Fibroblast of pulmonary artery (primary cell): ENCODE results near the gene IRF2BPL.

ENCODE experiments used
- DNase-seq: peaks from one replicate; pipeline ENCODE4 v3.0.0-alpha.2; 2010; ENCODE audit warnings: low read depth
- H3K4me3 ChIP-seq: replicated peaks from 2 replicates; pipeline ENCODE4 v1.5.1; 2011; ENCODE audit warnings: low read depth, mild to moderate bottlenecking, control low read depth, low read length, moderate library complexity
- TF ChIP-seq, protein P1 (sequence below): IDR thresholded peaks from 2 replicates; pipeline ENCODE4 v1.5.1; 2011; ENCODE audit warnings: mild to moderate bottlenecking, control low read depth, low read length, inconsistent platforms; ENCODE audit errors: missing control alignments

Gene IRF2BPL

DNA sequence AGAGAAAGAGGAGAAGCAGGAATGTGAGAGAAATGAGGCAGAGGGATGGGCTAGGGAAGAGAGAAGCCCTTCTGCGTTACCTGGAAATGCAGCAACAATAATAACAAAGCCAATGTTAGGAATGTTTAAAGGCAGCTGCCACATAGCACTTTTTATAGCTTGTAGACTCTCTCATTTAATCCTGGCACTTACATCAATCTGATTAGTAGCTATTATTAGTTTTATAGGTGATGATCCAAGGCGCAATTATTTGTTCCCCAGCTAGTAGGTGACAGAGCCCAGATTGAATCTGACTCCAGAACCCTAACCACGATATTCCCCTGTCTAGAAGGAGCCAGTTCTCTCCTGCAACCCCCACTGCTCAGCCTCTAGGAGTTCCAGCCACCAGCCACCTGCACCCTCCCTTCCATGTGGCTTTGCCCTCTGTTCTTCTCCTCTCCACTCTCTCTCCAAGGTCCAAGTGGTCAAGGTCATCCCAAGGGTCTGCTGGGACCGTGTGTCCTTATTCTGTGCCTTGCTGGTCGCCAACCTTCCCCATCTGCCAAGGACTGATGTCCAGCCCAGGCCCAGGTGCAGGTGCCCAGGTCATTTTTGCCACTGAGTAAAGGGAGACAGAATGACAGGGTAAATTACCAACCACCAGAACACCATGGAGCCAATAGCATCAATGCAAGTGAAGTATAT is 40.2 kb upstream of the IRF2BPL start:
- TF ChIP-seq, protein P1, sequence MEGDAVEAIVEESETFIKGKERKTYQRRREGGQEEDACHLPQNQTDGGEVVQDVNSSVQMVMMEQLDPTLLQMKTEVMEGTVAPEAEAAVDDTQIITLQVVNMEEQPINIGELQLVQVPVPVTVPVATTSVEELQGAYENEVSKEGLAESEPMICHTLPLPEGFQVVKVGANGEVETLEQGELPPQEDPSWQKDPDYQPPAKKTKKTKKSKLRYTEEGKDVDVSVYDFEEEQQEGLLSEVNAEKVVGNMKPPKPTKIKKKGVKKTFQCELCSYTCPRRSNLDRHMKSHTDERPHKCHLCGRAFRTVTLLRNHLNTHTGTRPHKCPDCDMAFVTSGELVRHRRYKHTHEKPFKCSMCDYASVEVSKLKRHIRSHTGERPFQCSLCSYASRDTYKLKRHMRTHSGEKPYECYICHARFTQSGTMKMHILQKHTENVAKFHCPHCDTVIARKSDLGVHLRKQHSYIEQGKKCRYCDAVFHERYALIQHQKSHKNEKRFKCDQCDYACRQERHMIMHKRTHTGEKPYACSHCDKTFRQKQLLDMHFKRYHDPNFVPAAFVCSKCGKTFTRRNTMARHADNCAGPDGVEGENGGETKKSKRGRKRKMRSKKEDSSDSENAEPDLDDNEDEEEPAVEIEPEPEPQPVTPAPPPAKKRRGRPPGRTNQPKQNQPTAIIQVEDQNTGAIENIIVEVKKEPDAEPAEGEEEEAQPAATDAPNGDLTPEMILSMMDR: no peak
- no peak for DNase-seq
- H3K4me3 ChIP-seq: no peak overlapping the region

DNA sequence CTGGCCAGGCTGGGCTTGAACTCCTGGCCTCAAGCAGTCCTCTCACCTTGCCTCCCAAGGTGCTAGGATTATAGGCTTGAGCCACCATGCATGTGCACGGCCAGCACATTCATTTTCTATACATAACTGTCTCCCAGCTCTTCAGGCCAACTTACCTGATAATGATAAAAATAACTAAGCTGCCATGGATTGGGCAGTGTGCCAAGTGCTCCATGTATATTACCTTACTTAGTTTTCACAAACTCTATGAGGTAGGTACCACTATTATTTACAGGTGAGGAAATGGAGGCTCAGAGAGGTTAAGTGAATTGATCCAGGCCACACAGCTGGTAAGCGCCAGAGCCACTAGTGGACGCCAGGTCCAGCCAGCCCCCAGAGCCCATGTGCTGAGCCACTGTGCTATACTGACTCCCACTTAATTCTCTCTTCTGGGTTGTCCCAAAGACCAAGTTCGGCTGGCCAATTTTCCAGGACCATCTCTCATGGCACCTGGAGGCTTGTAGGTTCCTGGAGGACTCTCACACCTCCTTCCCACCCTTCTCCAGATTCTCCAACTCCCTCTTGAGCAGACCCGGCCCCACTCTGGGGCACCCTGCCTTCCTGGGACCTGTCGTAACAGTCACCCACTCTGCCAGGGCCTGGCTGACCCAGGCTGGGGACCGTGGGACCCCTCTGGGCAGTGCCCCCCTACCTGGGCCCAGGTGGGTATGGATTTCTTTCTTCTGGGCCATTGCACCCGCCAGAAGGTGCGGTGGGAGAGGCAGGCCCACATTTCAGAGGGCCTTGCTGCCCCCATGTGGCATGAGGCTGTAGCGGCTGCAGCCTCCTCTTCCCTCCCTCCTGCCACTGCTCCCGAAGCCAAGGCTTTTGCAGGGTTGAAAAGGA is 39.4 kb upstream of the IRF2BPL start:
- TF ChIP-seq, protein P1: peak; percentile 94
- DNase-seq: peak; percentile 74
- no peak overlapping the region for H3K4me3 ChIP-seq

DNA sequence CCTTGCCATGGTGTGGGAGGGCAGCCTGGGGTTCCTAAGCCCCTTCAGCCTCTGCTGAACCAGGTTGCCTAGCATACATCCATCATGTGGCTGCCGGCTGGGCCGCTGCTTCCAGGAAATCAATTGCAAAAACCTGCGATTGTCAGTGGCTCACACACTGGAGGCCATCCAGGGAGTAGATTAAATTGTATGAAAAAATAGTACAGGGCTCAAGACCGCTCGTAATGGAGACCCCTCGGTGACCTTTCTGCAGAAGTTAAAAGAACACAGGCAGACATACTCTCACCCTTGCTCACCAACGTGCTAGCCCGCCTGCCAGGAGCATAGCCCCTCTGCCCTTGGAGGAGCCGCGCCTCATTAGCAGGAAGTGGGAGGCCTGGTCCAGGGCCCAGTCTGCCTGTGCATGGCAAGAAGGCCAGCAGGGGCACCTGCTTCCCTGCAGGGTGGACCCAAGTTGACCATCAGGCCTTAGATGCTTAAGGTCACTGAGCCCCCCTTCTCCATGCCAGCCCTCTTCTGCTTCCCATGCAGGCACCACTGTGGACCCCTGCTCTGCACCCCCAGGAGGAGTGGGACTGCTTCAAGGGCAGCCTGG is 38.2 kb upstream of the IRF2BPL start:
- peak; percentile 55 for DNase-seq
- H3K4me3 ChIP-seq: no peak overlapping the region
- TF ChIP-seq, protein P1: no peak

DNA sequence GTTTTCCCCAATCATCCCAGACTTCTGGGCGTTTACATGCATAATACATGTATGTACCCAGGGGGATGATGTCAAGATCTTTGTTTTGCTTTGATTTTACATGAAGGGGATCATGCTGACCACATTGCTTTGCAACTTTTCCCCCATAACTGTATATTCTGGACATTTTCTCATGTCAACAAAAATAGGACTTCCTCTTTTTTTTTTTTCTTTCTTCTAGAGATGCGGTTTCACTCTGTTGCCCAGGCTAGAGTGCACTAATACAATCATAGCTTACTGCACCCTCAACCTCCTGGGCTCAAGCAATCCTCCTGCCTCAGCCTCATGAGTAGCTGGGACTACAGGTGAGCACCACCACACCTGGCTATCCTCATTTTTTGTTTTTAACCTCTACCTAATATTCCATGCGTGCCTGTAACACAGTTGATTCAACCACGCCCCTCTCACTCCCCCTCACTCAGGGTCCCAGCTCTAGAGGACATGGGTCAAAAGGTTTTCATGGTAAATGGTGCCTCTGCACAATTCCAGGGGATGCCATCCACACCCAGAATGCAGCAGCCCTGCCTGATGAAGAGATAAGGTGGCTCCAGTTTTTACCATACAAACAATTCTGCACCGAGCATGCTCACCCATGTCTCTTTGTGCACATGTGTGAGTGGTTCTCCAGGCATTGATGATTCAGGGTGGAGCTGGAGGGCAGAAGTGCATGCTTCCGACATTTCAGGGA is 37.5 kb upstream of the IRF2BPL start:
- H3K4me3 ChIP-seq: no peak overlapping the region
- TF ChIP-seq, protein P1: no peak
- DNase-seq: no peak

DNA sequence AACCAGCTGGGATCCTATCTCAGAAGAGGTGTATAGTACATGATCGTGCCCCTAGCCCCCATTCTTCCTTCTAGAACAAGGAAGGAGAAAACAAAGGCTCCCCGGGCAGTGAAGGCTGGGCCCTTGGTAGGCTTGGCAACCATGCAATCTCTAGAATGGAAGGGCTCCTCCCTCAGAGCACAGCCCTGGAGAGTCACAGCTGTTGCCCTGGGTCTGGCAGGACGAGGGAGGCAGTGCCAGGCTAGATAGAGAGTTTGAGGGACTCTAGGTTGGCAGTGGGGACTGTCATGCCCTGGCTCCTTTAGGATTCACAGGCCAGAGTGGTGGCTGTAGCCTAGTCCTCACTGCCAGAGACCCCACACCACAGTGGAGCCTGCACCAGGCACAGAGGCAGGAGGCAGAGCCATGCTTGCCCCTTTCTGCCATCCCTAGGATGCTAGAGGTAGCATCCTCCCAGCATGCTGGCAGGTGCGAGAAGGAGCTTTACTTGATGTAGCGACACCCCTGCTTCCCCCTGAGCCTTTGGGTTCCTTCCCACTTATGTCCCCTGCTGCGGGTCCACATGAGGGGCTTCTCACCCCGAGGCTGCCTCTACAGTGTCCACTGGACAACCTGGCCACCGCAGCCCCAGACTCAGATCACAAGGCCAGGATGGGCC is 36.1 kb upstream of the IRF2BPL start:
- TF ChIP-seq, protein P1: no peak
- no peak for DNase-seq
- H3K4me3 ChIP-seq: no peak overlapping the region

DNA sequence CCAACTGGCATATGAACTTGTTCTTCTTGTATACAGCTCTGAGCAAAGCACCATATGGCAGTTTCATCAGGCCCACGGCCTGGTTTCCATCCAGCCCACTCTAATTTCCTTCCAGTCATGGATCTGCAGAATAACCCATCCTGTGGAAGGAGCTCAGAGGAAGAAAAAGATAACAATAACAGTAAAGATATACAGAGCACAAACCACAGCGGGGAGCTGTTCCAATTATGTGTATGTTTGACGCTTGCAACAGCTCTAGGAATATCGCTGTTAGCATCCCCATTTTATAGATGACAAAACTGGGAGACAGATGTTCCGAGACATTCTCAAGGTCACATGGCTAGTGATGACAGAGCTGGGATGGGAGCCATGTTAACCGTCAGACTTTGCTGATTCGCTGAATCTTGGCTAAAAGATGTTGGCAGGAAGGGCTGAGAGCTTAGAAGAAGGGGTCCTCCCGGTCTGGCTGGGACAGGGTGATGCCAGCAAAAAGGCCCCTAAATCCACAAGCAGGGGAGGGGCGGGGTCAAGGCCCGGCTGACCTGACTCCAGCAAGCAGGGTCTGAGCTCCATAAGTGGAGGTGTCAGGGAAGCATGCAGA is 35.2 kb upstream of the IRF2BPL start:
- DNase-seq: peak; percentile 59
- H3K4me3 ChIP-seq: no peak overlapping the region
- TF ChIP-seq, protein P1: no peak
